ENCODE measurements around the gene PRDX3. TPM values are rescaled to one million over a fixed set of nuclear protein-coding genes. Genes with fewer than 3 reads are reported as not detected.

The PRDX3 gene
- total and polyA plus RNA-seq, 2 of the 4 experiments (the other 2 are of a cell fraction): 169 to 187 TPM

DNA sequence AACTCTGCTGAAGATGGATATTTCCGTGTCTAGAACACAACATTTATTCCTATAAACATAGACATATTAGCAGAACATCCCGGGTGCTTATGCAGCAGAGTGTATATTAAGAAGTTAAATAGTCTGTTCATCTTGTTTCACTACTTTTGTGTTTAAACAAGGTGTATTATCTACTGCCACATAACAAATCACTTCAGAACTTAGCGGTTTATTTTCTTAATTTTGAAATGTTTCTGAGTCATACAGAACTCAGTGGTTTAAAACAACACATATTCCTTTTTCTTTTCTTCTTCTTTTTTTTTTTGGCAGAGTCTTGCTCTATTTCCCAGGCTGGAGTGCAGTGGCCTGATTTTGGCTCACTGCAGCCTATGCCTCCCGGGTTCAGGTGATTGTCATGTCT, 48.9 kb downstream of the PRDX3 start:
- H4K8ac ChIP-seq (ENCODE audit: low read depth in 2 of 2, low read length in 2 of 2): no peak overlapping the region
- in situ Hi-C loops (cut with MboI; ENCODE audit: low sequenced_read_pairs) (no loop called here), dilution Hi-C loops (cut with HindIII; ENCODE audit: low sequenced_read_pairs, unreplicated experiment) (no loop called here), intact Hi-C loops (cut with micrococcal nuclease) (no loop called here)
- H2AK5ac ChIP-seq (ENCODE audit: low read depth, low read length): no peak overlapping the region
- no peak overlapping the region for H2AK9ac ChIP-seq (replicated peaks; ENCODE audit: low read depth, low read length, poor library complexity)
- no peak overlapping the region for H3K4me3 ChIP-seq (ENCODE audit: insufficient read depth, low read depth, low read length)
- no peaks in the 10 kb centered on the region for H3K9me3 ChIP-seq (ENCODE audit: control insufficient read depth, insufficient read depth, low read length)
- H2BK20ac ChIP-seq (ENCODE audit: low read depth, low read length): no peak overlapping the region
- H3K9me1 ChIP-seq (ENCODE audit: insufficient read depth, low read length): peaks cover 14% of the 10 kb centered on the region
- peaks cover 48% of the 10 kb centered on the region for H3K36me3 ChIP-seq (ENCODE audit: control insufficient read depth, insufficient read depth, low read length)
- H3K4me2 ChIP-seq (ENCODE audit: low read depth, low read length): no peak overlapping the region; the same call in 1 of the 2 replicates
- no peak overlapping the region; the same call in 1 of the 2 replicates for H3K18ac ChIP-seq (ENCODE audit: low read depth, low read length)
- no peak overlapping the region for H4K5ac ChIP-seq (ENCODE audit: low read depth, low read length)
- no peak overlapping the region for H2BK15ac ChIP-seq (ENCODE audit: low read depth, low read length)
- H2AFZ ChIP-seq (replicated peaks; ENCODE audit: low read length, poor library complexity): no peak overlapping the region
- H3K79me1 ChIP-seq (ENCODE audit: low read depth in 1 of 2, low read length in 2 of 2): peaks cover 13 to 42% of the 10 kb centered on the region in 2 experiments
- no peaks in the 10 kb centered on the region for H3K27me3 ChIP-seq (ENCODE audit: control insufficient read depth, insufficient read depth, low read length)
- H2BK120ac ChIP-seq (ENCODE audit: low read depth, low read length): no peak overlapping the region
- no peak overlapping the region for H3K27ac ChIP-seq (ENCODE audit: insufficient read depth, low read length)
- peak overlapping the region; percentile 75 for H2BK5ac ChIP-seq (ENCODE audit: low read depth, low read length, poor library complexity, severe bottlenecking)
- DNase-seq (peak; percentile 66), ATAC-seq (ENCODE audit: low read depth) (peak; percentile 18)
- H4K91ac ChIP-seq (ENCODE audit: insufficient read depth, low read depth, low read length): no peak overlapping the region
- H3K14ac ChIP-seq (replicated peaks; ENCODE audit: low read depth, low read length): no peak overlapping the region
- H3K4ac ChIP-seq (ENCODE audit: low read depth, low read length): no peak overlapping the region
- WGBS, 2 experiments (ENCODE audit: extremely low coverage in 2 of 2, insufficient read length in 1 of 2): no CpG with 5 or more reads among the region's 4 CpGs
- no peak overlapping the region for H3K56ac ChIP-seq (ENCODE audit: extremely low read depth, insufficient read depth, low read length)
- POLR2A ChIA-PET (ENCODE audit: unreplicated experiment): no interaction called here
- H3K23ac ChIP-seq (ENCODE audit: low read depth, low read length): no peak overlapping the region
- TF ChIP-seq, protein P1, sequence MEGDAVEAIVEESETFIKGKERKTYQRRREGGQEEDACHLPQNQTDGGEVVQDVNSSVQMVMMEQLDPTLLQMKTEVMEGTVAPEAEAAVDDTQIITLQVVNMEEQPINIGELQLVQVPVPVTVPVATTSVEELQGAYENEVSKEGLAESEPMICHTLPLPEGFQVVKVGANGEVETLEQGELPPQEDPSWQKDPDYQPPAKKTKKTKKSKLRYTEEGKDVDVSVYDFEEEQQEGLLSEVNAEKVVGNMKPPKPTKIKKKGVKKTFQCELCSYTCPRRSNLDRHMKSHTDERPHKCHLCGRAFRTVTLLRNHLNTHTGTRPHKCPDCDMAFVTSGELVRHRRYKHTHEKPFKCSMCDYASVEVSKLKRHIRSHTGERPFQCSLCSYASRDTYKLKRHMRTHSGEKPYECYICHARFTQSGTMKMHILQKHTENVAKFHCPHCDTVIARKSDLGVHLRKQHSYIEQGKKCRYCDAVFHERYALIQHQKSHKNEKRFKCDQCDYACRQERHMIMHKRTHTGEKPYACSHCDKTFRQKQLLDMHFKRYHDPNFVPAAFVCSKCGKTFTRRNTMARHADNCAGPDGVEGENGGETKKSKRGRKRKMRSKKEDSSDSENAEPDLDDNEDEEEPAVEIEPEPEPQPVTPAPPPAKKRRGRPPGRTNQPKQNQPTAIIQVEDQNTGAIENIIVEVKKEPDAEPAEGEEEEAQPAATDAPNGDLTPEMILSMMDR (conservative IDR thresholded peaks at IDR 0.05; ENCODE audit: low read depth, low read length): no peak
- TF ChIP-seq RCOR1 (IDR thresholded peaks at IDR 0.05; ENCODE audit: insufficient replicate concordance, low read length): no peak
- no peak for TF ChIP-seq SMC3 (IDR thresholded peaks at IDR 0.05; ENCODE audit: low read depth, low read length)
- TF ChIP-seq MAZ (IDR thresholded peaks at IDR 0.05; ENCODE audit: borderline replicate concordance, low read depth, low read length): no peak
- no peak for TF ChIP-seq POLR2A (IDR thresholded peaks at IDR 0.05; ENCODE audit: low read depth, low read length)
- TF ChIP-seq USF2 (IDR thresholded peaks at IDR 0.05; ENCODE audit: low read depth, low read length): no peak
- TF ChIP-seq RAD21 (IDR thresholded peaks at IDR 0.05; ENCODE audit: low read length): no peak
- TF ChIP-seq NFE2L2 (IDR thresholded peaks at IDR 0.05; ENCODE audit: low read depth, low read length): no peak
- TF ChIP-seq FOS (IDR thresholded peaks at IDR 0.05; ENCODE audit: low read depth, low read length): no peak
- TF ChIP-seq RFX5 (IDR thresholded peaks at IDR 0.05; ENCODE audit: low read depth, low read length): no peak
- TF ChIP-seq, protein P2, sequence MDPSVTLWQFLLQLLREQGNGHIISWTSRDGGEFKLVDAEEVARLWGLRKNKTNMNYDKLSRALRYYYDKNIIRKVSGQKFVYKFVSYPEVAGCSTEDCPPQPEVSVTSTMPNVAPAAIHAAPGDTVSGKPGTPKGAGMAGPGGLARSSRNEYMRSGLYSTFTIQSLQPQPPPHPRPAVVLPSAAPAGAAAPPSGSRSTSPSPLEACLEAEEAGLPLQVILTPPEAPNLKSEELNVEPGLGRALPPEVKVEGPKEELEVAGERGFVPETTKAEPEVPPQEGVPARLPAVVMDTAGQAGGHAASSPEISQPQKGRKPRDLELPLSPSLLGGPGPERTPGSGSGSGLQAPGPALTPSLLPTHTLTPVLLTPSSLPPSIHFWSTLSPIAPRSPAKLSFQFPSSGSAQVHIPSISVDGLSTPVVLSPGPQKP (IDR thresholded peaks at IDR 0.05; ENCODE audit: borderline replicate concordance, low read depth, low read length): no peak
- TF ChIP-seq CHD1 (IDR thresholded peaks at IDR 0.05; ENCODE audit: low read depth, low read length): no peak
- TF ChIP-seq MAFK (IDR thresholded peaks at IDR 0.05; ENCODE audit: low read depth, low read length): no peak
- no peak for TF ChIP-seq CEBPB (IDR thresholded peaks at IDR 0.05; ENCODE audit: low read depth, low read length)
- no peak for TF ChIP-seq BHLHE40 (IDR thresholded peaks at IDR 0.05; ENCODE audit: low read depth, low read length)
- TF ChIP-seq MXI1 (IDR thresholded peaks at IDR 0.05; ENCODE audit: borderline replicate concordance, low read depth, low read length): no peak
- peaks cover 16% of the 10 kb centered on the region for H3K4me1 ChIP-seq (ENCODE audit: control insufficient read depth, insufficient read depth, low read length)
- H3K9ac ChIP-seq (ENCODE audit: low read depth, low read length): no peak overlapping the region
- BruUV-seq (replicated peaks): no TSS peak
- CTCF ChIA-PET: no interaction called here
- no peaks in the 10 kb centered on the region for H4K20me1 ChIP-seq (ENCODE audit: insufficient read depth, low read length)
